Kidney tubule cell (primary cell): ENCODE measurements around the gene SHISA6.
"Not testable (repeated sequence)": the region's sequence is repeated elsewhere in the genome, so short reads cannot be mapped to it uniquely, and the experiment has no call there.

Experiments
- DNase-seq: peaks from one replicate; pipeline ENCODE4 v3.0.0-alpha.2; 2018; ENCODE audit warnings: low spot score

The SHISA6 gene

DNA sequence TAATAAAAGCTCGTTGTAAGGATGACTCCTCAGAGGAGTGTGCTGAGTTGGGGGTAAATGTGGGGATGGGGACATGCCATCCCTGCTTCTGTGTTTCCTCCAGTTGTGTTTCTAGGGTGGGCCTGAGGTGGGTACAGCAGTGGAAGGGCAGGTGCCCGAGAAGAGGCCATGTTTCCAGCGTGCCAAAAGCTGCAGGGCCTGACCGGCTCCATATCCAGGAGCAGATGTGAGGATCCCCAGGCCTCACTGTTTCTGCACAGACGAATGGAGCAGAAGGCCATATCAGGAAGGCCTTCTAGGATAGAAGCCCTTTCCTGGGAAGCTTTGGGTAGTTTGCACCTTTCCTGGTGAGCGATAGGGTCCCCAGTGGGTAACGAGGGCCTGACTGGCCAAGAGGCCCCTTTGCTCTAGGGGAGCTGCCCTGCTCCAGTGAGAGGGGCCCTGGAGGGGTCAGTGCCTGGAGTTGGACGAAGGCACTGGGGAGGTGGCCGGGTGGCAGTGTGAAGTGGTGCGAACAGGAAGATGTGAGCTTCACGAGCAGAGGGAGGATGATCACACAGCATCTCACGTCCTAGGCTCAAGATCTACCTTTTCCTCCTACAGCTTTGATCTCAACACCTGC, 62.9 kb downstream of the SHISA6 start:
- DNase-seq, result no peak

GRCh38 chr17:11304568-11304967, 63.6 kb downstream of the SHISA6 start:
- DNase-seq, result no peak

GRCh38 chr17:11305524-11305923, 64.5 kb downstream of the SHISA6 start:
- no peak for DNase-seq

DNA sequence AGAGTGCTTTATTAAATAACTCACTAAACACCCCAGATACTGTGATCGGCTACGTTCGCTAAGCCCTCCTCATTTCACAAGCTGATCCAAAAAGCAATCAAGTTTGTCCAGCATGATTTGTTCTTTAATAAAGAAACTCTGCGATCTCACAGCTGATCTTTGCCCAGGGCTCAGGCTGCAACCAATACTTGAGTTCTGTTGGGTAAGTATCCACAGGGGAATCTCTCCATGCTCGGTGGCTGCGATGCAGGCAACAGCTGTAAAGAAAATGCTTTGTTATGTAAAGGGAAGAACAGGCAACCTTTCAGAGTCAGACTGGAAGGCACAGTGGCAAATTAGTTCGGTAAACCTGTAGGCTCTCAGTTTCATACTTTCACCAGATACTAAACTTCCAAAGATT, 67.5 kb downstream of the SHISA6 start:
- DNase-seq, result no peak

DNA sequence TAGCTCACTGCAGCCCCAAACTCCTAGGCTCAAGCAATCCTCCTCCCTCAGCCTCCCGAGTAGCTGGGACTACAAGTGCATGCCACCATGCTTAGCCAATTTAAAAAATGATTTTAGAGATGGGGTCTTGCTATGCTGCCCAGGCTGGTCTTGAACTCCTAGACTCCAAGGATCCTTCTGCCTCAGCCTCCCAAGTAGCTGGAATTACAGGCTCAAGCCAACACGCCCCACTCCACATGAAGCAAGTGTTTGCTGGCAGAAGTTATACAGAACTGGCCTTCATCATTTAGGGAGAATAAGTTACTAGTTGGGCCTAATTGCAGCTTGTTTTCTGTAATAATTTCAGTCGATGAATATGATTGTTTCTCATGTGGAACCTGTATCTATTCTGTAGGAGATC, 68.0 kb downstream of the SHISA6 start:
- DNase-seq, result no peak

DNA sequence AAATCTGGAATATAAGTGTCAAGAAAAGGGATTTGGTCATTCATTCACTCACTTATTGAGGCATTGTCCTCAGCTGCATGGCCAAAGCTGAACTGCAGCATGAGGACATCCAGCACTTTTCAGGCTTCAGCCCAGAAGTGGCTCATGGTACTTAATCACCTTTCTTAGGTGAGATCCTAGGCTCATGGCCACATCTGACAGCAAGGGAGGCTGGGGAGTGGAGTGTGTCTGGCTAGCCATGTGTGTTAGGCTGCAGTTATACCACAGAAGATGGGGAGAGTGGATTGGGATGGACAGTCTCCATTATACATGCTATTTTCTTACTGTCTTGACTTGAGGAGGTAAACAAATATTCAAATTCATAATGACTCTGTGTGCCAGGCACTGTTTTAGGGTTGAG, 68.8 kb downstream of the SHISA6 start:
- DNase-seq, result no peak

GRCh38 chr17:11316451-11316850, 75.4 kb downstream of the SHISA6 start:
- not testable (repeated sequence) for DNase-seq

GRCh38 chr17:11318207-11318606, 77.2 kb downstream of the SHISA6 start:
- no peak for DNase-seq

GRCh38 chr17:11319894-11320293, 78.9 kb downstream of the SHISA6 start:
- no peak for DNase-seq

DNA sequence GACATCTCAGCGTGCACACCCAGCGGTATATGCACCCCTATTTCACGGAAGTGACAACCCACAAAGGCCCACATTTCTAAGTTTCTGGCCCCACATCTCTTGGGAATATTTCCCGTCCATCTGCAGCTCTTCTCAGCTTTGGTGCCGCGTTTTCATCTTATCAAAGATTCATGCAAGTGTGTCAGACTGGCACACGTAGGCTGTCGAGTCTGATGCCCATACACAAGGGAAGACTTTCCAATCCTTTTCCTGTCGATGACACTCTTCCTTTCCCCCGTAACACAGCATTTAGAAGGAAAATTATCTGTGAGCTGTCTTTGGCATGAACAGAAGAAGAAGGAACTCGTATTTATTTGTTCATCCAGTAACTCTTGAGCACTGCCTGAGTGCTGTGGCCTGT, 83.0 kb downstream of the SHISA6 start:
- DNase-seq, result no peak

DNA sequence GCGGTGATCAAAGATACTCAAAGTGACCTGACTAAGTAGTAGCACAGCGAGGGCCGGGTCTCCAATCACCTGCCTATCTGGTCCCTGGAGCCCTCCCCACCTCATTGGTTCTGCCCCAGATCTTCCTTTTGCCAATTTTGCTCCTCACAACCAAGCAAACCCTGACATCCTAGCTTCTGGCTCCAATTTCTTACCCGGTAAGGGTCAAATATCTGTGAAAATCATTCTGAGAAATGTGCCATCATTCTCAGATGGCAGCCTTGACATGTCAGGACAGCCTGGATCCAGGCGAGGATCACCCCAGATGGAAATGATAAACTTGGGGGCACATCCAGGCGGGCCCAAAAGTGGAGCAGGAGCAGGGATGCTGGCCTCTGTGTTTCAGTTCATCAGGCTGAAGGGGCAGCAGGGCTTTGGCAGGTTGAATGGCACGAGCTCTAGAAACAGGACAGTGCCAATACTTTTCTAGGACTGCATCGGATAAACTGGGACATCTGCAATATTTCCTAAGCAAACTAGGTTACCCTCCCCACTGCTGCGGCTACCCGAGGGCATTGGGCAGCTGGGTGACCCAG, 83.9 kb downstream of the SHISA6 start:
- DNase-seq, result no peak

- no peak for DNase-seq
Observed at GRCh38 chr17:11326492-11326891, 85.5 kb downstream of the SHISA6 start.

DNA sequence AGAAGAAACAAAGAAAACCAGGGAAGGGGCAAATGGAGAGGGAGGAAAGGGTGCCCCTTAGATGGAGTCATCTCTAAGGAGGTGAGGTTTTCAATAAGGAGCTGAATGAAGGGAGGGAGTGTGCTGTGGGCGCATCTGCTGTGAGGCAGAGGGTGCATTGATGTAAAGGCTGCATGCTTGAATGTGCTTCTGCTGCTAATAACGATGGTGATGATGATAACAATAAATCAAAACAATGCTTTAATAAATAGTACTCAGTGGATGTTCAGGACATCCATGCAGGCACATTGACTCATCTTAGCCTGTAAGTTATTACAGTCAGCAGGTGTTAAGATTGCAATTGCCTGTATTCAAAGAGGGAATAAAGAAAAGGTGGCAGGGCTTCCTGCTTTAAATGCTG, 87.8 kb downstream of the SHISA6 start:
- no peak for DNase-seq

- no peak for DNase-seq
Observed at GRCh38 chr17:11330006-11330405, 89.0 kb downstream of the SHISA6 start.

- peak; percentile 42 for DNase-seq
Observed at GRCh38 chr17:11330826-11331225, 89.8 kb downstream of the SHISA6 start.

DNA sequence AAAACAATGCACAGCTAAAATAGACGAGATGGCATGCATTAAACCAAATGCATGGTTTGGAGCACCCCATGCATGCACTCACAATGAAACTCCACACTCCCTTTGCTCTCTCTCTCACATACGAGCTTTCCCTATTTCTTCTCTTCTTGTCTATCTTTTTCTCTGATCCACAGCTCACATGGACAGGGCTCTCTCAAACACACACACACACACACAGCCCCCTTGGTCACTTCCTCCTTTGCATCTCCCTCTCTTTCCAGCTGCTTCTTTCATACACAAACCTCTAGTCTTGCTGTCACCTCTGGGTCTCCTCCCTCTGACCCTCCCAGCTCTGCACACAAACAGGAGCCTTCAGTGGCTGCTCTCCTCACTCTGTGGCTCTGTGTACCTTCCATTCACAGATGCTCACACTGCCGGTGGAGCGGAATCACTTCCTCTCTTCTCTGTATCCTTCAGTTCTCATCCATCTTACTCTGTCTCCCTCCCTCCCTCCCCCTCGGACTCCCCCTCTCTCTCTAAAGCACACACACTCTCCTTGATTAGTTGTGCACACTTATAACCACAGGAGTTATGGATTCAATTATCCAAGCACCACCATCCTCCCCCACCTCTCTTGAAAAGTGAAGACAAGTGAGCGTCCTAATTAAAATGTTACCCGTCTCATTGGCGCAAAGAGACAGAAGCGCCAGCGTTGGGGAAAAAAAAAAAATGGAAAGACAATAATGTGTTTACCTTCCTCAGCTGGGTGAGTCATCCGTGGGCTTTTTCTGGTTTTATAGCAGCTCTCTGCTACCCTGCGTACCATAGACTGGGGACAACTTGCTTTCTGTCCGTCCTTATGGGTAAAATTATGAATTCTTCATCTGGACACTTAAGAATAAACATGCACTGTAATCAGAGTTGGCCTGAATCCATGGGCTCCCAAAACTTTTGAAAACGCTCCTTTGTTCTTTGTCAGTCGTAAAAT, 90.8 kb downstream of the SHISA6 start:
- no peak for DNase-seq

DNA sequence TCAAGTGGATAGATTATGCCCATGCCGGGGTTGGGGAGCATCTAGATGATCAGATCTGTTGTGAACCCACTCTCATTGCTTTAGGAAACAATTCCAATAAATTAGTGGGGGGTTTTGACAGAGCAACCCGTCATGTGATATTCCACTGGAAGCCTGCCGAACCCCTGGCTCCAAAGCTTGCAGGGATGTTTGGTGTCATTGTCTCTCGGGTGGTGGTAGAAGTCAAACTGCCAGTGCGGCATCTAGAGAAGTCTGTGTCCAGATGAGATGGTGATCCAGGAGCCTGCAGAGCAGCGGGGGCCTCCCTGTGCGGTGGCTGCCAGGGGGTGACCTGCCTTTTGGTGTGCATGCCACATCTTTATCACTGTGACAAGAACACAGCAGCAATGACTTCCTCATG, 91.7 kb downstream of the SHISA6 start:
- DNase-seq, result no peak

DNA sequence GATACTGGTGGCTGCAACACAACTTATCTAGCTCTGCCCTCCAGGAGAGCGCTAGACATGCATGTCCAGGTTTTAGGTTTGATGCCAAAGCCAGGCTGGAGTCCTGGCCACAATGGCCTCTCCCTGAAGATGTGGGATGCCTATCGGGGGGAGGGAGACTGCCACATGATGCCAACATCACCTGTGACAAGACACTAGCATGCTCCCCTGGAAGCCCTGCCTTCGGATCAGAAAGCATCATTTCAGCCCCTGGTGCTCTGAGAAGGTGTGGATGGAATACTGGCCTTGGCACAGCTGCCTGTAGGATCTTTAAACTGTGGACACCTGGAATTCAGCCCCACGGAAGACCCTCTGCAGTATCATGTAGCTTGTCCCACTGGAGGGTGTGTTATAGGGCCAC, 93.5 kb downstream of the SHISA6 start:
- DNase-seq, result no peak

GRCh38 chr17:11336290-11336689, 95.3 kb downstream of the SHISA6 start:
- DNase-seq, result no peak

GRCh38 chr17:11340803-11341202, 99.8 kb downstream of the SHISA6 start:
- DNase-seq, result peak; percentile 3

GRCh38 chr17:11342138-11342537, 101.1 kb downstream of the SHISA6 start:
- no peak for DNase-seq

- DNase-seq, result no peak
Observed at GRCh38 chr17:11349106-11349505, 108.1 kb downstream of the SHISA6 start.

GRCh38 chr17:11351479-11351878, 110.5 kb downstream of the SHISA6 start:
- DNase-seq, result no peak
